Pulmonary artery endothelial cell (primary cell): ENCODE measurements around the gene UBXN10. TPM values are rescaled to one million over a fixed set of nuclear protein-coding genes. Genes with fewer than 3 reads are reported as not detected.
"Not testable (repeated sequence)": the region's sequence is repeated elsewhere in the genome, so short reads cannot be mapped to it uniquely, and the experiment has no call there.

Source experiments
- DNase-seq: peaks from one replicate; pipeline ENCODE4 v3.0.0-alpha.2; 2011; ENCODE audit warnings: low read depth, low spot score
- total RNA-seq: library from RNA; depleted of rRNA; stranded (reverse); fragments of >200 nt; gene quantifications from 2 replicates; pipeline ENCODE4 v1.2.3, GENCODE V29; 2014

Gene UBXN10
- total RNA-seq, 1 donor from 2014 or later: not detected

DNA sequence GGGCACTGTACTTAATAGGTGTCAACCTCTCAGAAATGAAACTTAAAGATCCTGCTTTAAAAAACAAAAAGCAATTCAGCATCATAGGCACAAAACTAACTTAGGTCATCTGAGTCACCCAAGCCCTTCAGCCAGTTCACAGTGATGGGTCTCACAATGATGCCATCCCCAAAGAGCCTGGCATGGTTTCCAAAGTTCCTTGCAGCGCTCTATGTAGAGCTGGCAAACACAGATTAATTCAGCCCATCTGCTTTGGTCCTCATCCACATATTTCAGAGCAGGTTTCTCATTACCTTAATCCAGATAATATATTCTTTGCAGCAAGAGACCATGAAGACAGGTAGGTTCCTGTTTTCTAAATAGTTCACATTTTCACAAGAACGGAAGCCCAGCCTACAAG lies 15.1 kb downstream of the UBXN10 start:
- no peak for DNase-seq

- no peak for DNase-seq
Observed at GRCh38 chr1:20202166-20202565, 16.3 kb downstream of the UBXN10 start.

- DNase-seq: no peak
Observed at GRCh38 chr1:20207546-20207945, 21.6 kb downstream of the UBXN10 start.

GRCh38 chr1:20209471-20209870 lies 23.6 kb downstream of the UBXN10 start:
- DNase-seq: no peak

DNA sequence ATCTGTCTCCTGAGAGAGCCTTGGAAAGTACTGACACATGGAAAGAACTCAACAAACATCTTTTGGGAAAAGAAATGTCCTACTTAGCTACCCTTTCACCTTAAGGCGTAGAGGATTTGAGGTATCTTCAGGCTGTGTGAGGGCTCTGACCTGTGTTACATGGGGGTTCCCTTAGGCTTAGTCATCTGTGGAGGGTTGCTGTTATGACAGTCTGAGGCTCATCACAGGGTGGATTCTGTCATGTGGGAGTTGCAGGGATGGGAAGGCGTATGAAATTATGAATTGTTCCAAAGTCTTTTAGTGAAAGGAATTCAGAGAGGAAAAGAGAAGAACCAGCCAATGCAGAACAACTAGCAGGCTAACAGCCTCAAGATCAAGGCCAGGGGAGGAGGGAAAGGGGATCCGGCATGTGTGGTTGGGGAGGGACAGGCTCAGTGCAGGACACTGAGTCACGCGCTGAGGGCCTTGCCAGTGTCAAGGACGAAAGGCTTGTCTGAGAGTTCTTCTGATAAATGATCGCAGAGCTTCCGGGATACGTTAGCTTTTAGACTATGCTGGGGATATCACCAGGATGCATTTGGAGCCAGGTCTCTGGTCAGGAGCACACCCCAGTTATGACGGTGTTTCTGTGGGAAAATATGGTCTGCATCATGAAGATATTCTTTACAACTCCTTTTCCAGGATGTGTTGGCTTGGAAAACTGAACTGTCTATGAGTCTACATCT lies 25.0 kb downstream of the UBXN10 start:
- DNase-seq: no peak

GRCh38 chr1:20211511-20211931 lies 25.6 kb downstream of the UBXN10 start:
- DNase-seq: no peak

- no peak for DNase-seq
Observed at GRCh38 chr1:20212085-20212684, 26.3 kb downstream of the UBXN10 start.

GRCh38 chr1:20212685-20213331 lies 26.9 kb downstream of the UBXN10 start:
- DNase-seq: no peak

- no peak for DNase-seq
Observed at GRCh38 chr1:20215716-20216115, 29.8 kb downstream of the UBXN10 start.

DNA sequence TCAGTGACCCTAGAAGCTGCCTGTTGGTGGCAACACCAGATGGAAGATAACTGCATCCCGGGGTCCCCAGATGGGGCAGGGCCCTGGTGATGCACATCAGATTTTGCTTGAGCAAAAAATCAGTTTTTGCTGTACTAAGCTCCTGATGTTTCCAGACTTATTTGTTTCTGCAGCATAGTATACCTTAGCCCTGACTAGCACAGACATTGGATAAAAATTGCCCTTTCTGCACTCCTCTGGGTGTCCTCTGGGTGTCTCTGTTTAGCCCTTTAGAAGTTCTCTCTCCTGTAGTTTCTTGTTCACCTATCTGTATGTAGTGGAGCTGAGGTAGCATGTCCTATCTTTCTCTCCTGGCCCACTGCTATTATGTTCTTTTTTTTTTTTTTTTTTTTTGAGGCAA lies 30.7 kb downstream of the UBXN10 start:
- no peak for DNase-seq

DNA sequence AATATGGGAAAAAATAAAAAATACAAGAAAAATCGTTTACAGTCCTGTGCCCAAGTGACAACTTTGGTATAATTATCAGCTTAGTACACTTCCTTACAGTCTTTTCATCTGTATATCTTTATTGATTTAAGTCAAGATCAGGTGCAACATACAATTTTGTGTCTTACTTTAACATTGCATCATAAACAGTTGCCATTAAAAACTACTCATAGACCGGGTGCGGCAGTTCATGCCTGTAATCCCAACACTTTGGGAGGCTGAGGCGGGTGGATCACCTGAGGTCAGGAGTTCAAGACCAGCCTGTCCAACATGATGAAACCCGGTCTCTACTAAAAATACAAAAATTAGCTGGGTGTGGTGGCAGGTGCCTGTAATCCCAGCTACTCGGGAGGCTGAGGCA lies 33.2 kb downstream of the UBXN10 start:
- not testable (repeated sequence) for DNase-seq

DNA sequence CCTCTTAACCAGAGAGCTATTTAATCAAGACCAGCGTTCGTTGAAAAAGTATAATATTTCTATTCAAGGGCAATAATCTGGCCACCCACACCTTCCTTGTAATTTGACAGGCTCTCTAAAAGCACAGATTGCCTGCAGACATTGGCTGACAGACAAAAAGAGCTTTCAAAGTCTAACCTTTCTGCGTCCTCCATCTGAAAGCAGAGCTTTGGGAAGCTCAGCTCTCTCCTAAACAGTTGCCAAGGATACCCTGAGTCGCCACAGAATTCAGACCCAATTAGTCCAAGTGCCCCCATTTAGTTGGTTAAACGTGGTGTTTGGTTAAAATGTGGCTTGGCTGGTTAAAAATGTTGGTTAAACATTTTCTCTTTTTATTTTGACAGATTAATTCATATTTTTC lies 34.1 kb downstream of the UBXN10 start:
- no peak for DNase-seq

DNA sequence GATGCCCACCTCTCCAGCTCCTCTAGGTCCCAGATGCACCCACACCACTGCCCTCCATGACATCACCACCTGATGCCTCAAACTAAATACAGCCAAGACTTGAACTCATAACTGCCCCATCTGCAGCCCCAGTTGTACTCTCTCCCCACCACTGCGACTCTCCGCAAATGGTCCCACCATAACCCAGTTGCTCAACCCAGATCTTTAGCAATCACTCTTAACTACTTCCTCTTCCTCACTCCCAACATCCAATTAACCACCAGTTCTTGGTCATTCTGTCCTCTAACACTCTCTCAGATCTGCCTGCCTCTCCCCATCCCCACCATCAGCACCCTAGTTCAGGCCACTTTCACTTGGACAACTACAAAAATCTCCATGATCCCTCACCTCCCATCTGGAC lies 37.2 kb downstream of the UBXN10 start:
- DNase-seq: no peak

- no peak for DNase-seq
Observed at GRCh38 chr1:20223551-20224419, 37.9 kb downstream of the UBXN10 start.

DNA sequence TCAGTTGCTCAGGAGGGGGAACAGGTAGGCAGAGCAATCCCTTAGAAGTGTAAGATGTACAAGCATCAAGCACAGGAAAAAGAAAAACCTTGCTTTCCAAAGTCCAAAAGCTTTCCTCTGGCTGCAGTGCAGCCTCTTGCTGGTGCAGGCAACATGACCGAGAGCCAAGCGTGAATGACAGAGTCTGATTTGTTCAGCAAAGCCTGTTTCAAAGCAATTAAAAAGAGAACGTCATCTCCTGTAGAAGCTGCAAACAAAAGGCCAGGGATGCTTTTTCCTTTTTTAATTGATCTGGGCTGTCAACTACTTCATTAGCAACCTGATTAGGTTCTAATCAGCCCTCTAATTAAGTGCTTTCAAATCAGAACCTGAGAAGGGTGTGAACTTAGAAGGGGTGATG lies 38.6 kb downstream of the UBXN10 start:
- DNase-seq: no peak

DNA sequence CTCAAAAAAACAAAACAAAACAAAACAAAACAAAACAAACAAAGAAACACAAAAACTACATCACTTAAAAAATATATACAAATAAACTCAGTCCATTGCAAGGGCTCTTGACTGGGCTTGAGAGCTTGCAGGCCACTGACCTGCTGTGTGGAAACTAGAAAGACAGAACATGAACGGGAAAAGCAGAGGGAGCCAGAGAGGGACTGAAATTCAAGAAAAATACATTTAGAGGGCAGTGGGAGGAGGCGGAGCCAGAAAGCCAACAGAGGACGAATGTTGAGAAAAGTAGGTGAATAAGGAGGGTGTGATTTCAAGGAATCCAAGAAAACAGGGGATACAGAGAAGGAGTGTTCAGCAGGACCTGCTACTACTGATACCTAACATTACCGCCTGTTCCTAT lies 41.8 kb downstream of the UBXN10 start:
- DNase-seq: no peak

DNA sequence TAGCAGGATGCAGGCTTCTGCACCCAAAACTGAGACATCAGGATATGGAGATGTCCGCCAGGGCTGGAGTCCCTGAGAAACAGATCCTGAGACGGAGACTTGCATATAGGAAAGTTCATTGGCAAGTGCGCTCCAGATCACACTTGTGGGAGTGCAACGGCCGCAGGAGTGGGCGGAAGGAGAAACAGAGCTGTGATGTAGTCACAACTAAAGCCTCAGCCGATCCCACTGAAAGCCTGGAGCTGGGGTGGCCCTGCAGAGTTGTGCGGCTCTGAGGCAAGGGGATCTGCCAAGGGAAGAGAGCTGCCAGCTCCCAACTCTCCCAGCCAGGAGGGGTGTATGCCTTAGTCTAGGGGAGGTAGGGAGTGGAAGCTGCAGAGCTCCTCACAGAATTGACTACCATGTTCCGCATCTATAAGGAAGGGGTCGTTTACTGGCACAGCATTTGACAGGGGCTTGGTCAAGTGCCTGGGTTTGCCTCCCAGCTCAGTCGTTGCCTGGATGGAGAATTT lies 42.5 kb downstream of the UBXN10 start:
- DNase-seq: no peak

GRCh38 chr1:20229171-20229570 lies 43.3 kb downstream of the UBXN10 start:
- DNase-seq: no peak

GRCh38 chr1:20232564-20232963 lies 46.7 kb downstream of the UBXN10 start:
- not testable (repeated sequence) for DNase-seq

DNA sequence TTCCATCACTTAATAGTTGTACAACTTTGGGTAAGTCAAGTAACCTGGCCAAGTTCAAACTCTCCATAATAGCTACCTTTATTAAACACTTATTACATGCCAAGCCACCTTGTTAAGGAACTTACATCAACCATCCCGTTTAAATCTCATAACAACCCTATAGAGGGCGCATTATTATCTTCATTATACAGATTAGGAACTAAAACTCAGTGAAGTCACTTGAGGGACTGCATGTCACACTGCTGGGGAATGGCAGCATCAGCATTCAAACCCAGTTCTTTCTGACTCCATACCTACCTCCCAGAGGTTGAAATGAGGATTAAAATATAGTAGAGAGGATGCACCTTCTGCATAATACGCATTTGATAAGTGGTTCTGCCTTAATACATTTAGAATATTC lies 47.5 kb downstream of the UBXN10 start:
- no peak for DNase-seq

- DNase-seq: no peak
Observed at GRCh38 chr1:20233866-20234265, 48.0 kb downstream of the UBXN10 start.
